HEK293 (cell line): ENCODE measurements around the gene CPEB4.
A peak's percentile ranks its signal among the peaks of the same experiment; 100 is the strongest.

ENCODE experiments used
- CTCF ChIA-PET: fragments of 350-600 bp; formaldehyde crosslinking; extraction: SDS; loops from one replicate; lab custom pipeline; 2021; ENCODE audit warnings: antibody characterized with exemption; lab: Yijun Ruan, JAX
- POLR2A ChIA-PET: fragments of 300-600 bp; formaldehyde crosslinking; extraction: SDS; loops from one replicate; lab custom pipeline; 2020; ENCODE audit warnings: antibody characterized with exemption, inconsistent platforms; lab: Yijun Ruan, JAX
- H3K27ac ChIP-seq: fragments of 200-500 bp; sonication (Bioruptor generic); 2 replicates; pipeline ENCODE4 v1.5.1; 2014; ENCODE audit warnings: low read depth, low read length, control low read depth, inconsistent platforms; ENCODE audit errors: extremely low read depth
- H3K36me3 ChIP-seq, 2 experiments: fragments of 200-500 bp in 1 of 2; sonication (Bioruptor generic) in 1 of 2; 1 replicate in 1 of 2; 2 replicates in 1 of 2; pipeline ENCODE4 v1.5.1; 2014 to 2017; ENCODE audit warnings: inconsistent platforms in 2 of 2, low read length in 2 of 2; ENCODE audit not compliant: control insufficient read depth in 2 of 2, insufficient read depth in 1 of 2
- H3K4me1 ChIP-seq: fragments of 200-500 bp; sonication (Bioruptor generic); 2 replicates; pipeline ENCODE4 v1.5.1; 2014; ENCODE audit warnings: mild to moderate bottlenecking, low read length, inconsistent platforms; ENCODE audit not compliant: control insufficient read depth, insufficient read depth
- H3K4me3 ChIP-seq: 2 replicates; pipeline ENCODE4 v1.5.1; 2011; ENCODE audit warnings: low read depth, mild to moderate bottlenecking, control low read depth, low read length, moderate library complexity
- H3K9me3 ChIP-seq: fragments of 200-500 bp; sonication (Bioruptor generic); 2 replicates; pipeline ENCODE4 v1.5.1; 2014; ENCODE audit warnings: low read depth, low read length, inconsistent platforms; ENCODE audit not compliant: control insufficient read depth, insufficient read depth
- BCL11A ChIP-seq: fragments of 450-650 bp; formaldehyde crosslinking; IDR thresholded peaks from 2 replicates; pipeline ENCODE4 v1.5.1; 2016; ENCODE audit warnings: low read depth, missing biosample characterization, missing genetic modification characterization
- HOXD13 ChIP-seq: sonication (generic); formaldehyde crosslinking; IDR thresholded peaks from 2 replicates; pipeline ENCODE4 v1.8.0; 2022; ENCODE audit warnings: missing genetic modification reagents, borderline replicate concordance
- MEIS1 ChIP-seq: sonication (generic); formaldehyde crosslinking; IDR thresholded peaks from 2 replicates; pipeline ENCODE4 v1.8.1; 2022; ENCODE audit warnings: missing genetic modification reagents, mild to moderate bottlenecking, borderline replicate concordance
- MZF1 ChIP-seq: fragments of 450-650 bp; formaldehyde crosslinking; IDR thresholded peaks from 2 replicates; pipeline ENCODE4 v1.5.1; 2017; ENCODE audit warnings: missing biosample characterization, missing genetic modification characterization, borderline replicate concordance
- SCRT2 ChIP-seq: fragments of 450-650 bp; formaldehyde crosslinking; IDR thresholded peaks from 2 replicates; pipeline ENCODE4 v1.5.1; 2016; ENCODE audit warnings: missing biosample characterization, missing genetic modification characterization
- TRIM28 ChIP-seq: IDR thresholded peaks from 2 replicates; pipeline ENCODE4 v1.6.1; 2011; ENCODE audit warnings: low read length, control low read depth, borderline replicate concordance
- ZBTB1 ChIP-seq: fragments of 450-650 bp; formaldehyde crosslinking; IDR thresholded peaks from 2 replicates; pipeline ENCODE4 v1.5.1; 2016; ENCODE audit warnings: missing biosample characterization, missing genetic modification characterization
- ZBTB20 ChIP-seq: fragments of 450-650 bp; formaldehyde crosslinking; IDR thresholded peaks from 2 replicates; pipeline ENCODE4 v1.5.1; 2016; ENCODE audit warnings: missing biosample characterization, missing genetic modification characterization
- ZBTB8A ChIP-seq: fragments of 450-650 bp; formaldehyde crosslinking; IDR thresholded peaks from 2 replicates; pipeline ENCODE4 v1.5.1; 2016; ENCODE audit warnings: missing biosample characterization, missing genetic modification characterization
- ZFP41 ChIP-seq: fragments of 450-650 bp; formaldehyde crosslinking; IDR thresholded peaks from 2 replicates; pipeline ENCODE4 v1.5.1; 2016; ENCODE audit warnings: missing biosample characterization, missing genetic modification characterization, borderline replicate concordance
- ZNF138 ChIP-seq: fragments of 450-650 bp; formaldehyde crosslinking; IDR thresholded peaks from 2 replicates; pipeline ENCODE4 v1.5.1; 2016; ENCODE audit warnings: missing biosample characterization, missing genetic modification characterization, borderline replicate concordance
- ZNF140 ChIP-seq: fragments of 450-650 bp; formaldehyde crosslinking; IDR thresholded peaks from 2 replicates; pipeline ENCODE4 v1.5.1; 2016; ENCODE audit warnings: missing biosample characterization, missing genetic modification characterization
- ZNF146 ChIP-seq: fragments of 450-650 bp; formaldehyde crosslinking; IDR thresholded peaks from 2 replicates; pipeline ENCODE4 v1.5.1; 2016; ENCODE audit warnings: missing biosample characterization, missing genetic modification characterization
- ZNF157 ChIP-seq: fragments of 450-650 bp; formaldehyde crosslinking; IDR thresholded peaks from 2 replicates; pipeline ENCODE4 v1.5.1; 2016; ENCODE audit warnings: missing biosample characterization, missing genetic modification characterization
- ZNF175 ChIP-seq: fragments of 450-650 bp; formaldehyde crosslinking; IDR thresholded peaks from 2 replicates; pipeline ENCODE4 v1.5.1; 2016; ENCODE audit warnings: missing biosample characterization, missing genetic modification characterization
- ZNF184 ChIP-seq: fragments of 450-650 bp; IDR thresholded peaks from 2 replicates; pipeline ENCODE4 v1.5.1; 2018; ENCODE audit warnings: missing biosample characterization, mild to moderate bottlenecking, missing genetic modification characterization
- ZNF2 ChIP-seq: fragments of 450-650 bp; formaldehyde crosslinking; IDR thresholded peaks from 2 replicates; pipeline ENCODE4 v1.5.1; 2016; ENCODE audit warnings: missing biosample characterization, missing genetic modification characterization
- ZNF223 ChIP-seq: fragments of 450-650 bp; formaldehyde crosslinking; IDR thresholded peaks from 2 replicates; pipeline ENCODE4 v1.5.1; 2016; ENCODE audit warnings: missing biosample characterization, missing genetic modification characterization
- ZNF292 ChIP-seq: fragments of 450-650 bp; formaldehyde crosslinking; IDR thresholded peaks from 2 replicates; pipeline ENCODE4 v1.5.1; 2016; ENCODE audit warnings: low read depth, missing biosample characterization, missing genetic modification characterization, borderline replicate concordance
- ZNF354C ChIP-seq: fragments of 450-650 bp; formaldehyde crosslinking; IDR thresholded peaks from 2 replicates; pipeline ENCODE4 v1.5.1; 2016; ENCODE audit warnings: missing biosample characterization, missing genetic modification characterization, low read depth, borderline replicate concordance
- ZNF560 ChIP-seq: fragments of 450-650 bp; formaldehyde crosslinking; IDR thresholded peaks from 2 replicates; pipeline ENCODE4 v1.5.1; 2017; ENCODE audit warnings: missing biosample characterization, missing genetic modification characterization, borderline replicate concordance
- ZNF621 ChIP-seq: fragments of 450-650 bp; formaldehyde crosslinking; IDR thresholded peaks from 2 replicates; pipeline ENCODE4 v1.5.1; 2017; ENCODE audit warnings: missing biosample characterization, missing genetic modification characterization
- ZNF701 ChIP-seq: fragments of 450-650 bp; formaldehyde crosslinking; IDR thresholded peaks from 2 replicates; pipeline ENCODE4 v1.5.1; 2016; ENCODE audit warnings: missing biosample characterization, missing genetic modification characterization
- ZNF837 ChIP-seq: fragments of 450-650 bp; formaldehyde crosslinking; IDR thresholded peaks from 2 replicates; pipeline ENCODE4 v1.5.1; 2016; ENCODE audit warnings: missing biosample characterization, missing genetic modification characterization
- TF ChIP-seq, protein P1 (sequence below): fragments of 450-650 bp; formaldehyde crosslinking; IDR thresholded peaks from 2 replicates; pipeline ENCODE4 v1.5.1; 2016; ENCODE audit warnings: missing biosample characterization, missing genetic modification characterization

The CPEB4 gene

DNA sequence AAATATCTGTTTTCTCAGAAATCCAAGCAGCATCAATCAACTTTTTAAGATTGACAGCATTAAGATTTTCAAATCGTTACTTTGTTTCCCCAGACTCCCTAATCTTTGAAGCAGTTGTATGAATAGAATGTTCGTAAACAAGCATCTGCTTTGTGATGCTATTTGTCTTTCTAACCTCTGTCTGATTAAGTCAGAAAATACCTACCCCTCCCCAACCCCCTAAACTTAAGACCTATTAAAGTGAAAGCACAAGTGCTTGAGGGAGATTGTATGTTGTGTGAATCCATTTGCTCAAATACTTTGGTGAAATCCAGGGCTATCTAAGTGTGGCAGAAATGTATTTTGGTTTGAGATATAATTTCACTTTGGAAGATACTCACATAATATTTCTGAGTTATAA is 53.0 kb downstream of the CPEB4 start:
- TF ChIP-seq ZNF354C (tag by site-specific recombination) (no peak), ZNF2 (no peak), HOXD13 (no peak), ZNF157 (tag by site-specific recombination) (no peak), ZBTB8A (tag by site-specific recombination) (no peak), TRIM28 (no peak), ZNF837 (tag by site-specific recombination) (no peak), BCL11A (tag by site-specific recombination) (no peak), ZBTB1 (tag by site-specific recombination) (no peak), ZNF701 (tag by site-specific recombination) (no peak), ZNF292 (tag by site-specific recombination) (no peak), ZNF146 (tag by site-specific recombination) (no peak)
- TF ChIP-seq, protein P1, sequence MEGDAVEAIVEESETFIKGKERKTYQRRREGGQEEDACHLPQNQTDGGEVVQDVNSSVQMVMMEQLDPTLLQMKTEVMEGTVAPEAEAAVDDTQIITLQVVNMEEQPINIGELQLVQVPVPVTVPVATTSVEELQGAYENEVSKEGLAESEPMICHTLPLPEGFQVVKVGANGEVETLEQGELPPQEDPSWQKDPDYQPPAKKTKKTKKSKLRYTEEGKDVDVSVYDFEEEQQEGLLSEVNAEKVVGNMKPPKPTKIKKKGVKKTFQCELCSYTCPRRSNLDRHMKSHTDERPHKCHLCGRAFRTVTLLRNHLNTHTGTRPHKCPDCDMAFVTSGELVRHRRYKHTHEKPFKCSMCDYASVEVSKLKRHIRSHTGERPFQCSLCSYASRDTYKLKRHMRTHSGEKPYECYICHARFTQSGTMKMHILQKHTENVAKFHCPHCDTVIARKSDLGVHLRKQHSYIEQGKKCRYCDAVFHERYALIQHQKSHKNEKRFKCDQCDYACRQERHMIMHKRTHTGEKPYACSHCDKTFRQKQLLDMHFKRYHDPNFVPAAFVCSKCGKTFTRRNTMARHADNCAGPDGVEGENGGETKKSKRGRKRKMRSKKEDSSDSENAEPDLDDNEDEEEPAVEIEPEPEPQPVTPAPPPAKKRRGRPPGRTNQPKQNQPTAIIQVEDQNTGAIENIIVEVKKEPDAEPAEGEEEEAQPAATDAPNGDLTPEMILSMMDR = no peak
- no peak overlapping the region for H3K27ac ChIP-seq
- peaks cover 21% of the 10 kb centered on the region; the same call in 1 of the 2 replicates for H3K4me1 ChIP-seq
- CTCF ChIA-PET = interaction anchor here (0.7 to 4.1 kb wide), 3 partner anchors 16 to 49 kb away, joined by 3 to 22 read pairs (median 4); no protein-coding TSS in a partner anchor
- H3K9me3 ChIP-seq = no peaks in the 10 kb centered on the region
- H3K36me3 ChIP-seq = peaks cover 0 to 14% of the 10 kb centered on the region in 2 experiments; a peak in 1 of 3 replicates
- POLR2A ChIA-PET = no interaction called here
- no peak overlapping the region for H3K4me3 ChIP-seq

DNA sequence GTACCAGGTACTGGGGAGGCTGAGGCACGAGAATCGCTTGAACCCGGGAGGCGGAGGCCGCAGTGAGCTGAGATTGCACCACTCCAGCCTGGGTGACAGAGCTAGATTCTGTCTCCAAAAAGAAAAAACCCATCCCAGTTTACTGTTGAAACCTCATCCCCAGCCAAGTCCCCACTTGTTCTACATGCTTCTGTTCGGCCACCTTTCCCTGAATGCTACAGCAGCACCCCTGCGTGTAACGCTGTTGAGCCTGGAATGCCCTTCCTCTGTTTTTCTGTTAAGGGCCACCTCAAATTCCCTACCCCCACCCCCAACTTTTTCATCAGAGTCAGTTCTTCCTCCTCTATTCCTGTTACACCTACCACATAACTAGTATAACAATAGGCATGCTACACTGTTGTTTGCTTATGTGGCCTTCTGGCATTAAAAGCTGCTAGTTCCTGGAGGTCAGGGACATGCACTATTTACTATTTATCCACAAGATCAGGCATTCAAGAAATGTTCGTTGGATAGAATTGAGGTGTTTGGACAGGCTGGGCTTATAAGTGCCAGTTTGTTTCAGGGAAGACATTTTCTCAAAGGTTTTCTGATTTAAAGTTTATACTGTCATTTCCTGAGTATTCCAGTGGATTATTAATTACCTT is 53.7 kb downstream of the CPEB4 start:
- peaks cover 21% of the 10 kb centered on the region; the same call in 1 of the 2 replicates for H3K4me1 ChIP-seq
- H3K27ac ChIP-seq = no peak overlapping the region
- no peak overlapping the region for H3K4me3 ChIP-seq
- H3K9me3 ChIP-seq = no peaks in the 10 kb centered on the region
- TF ChIP-seq ZNF138 (tag by site-specific recombination) (no peak), MZF1 (tag by site-specific recombination) (peak; percentile 69; the same call in 1 of the 2 replicates), ZNF140 (tag by site-specific recombination) (no peak), SCRT2 (no peak), ZNF175 (no peak), ZFP41 (tag by site-specific recombination) (no peak), ZNF223 (tag by site-specific recombination) (no peak), ZNF621 (tag by site-specific recombination) (no peak), ZNF560 (tag by site-specific recombination) (no peak), ZNF184 (no peak), MEIS1 (no peak), ZBTB20 (tag by site-specific recombination) (peak; percentile 38; the same call in 1 of the 2 replicates)
- TF ChIP-seq, all 188 proteins: peak for 2
- CTCF ChIA-PET = interaction anchor here (0.6 to 4.1 kb wide), 6 partner anchors 17 to 385 kb away, joined by 3 to 22 read pairs (median 4); no protein-coding TSS in a partner anchor
- POLR2A ChIA-PET = no interaction called here
- H3K36me3 ChIP-seq = peaks cover 0 to 21% of the 10 kb centered on the region in 2 experiments; a peak in 1 of 3 replicates
